SK-N-SH (cell line): ENCODE results near the gene GRK5.

Experiments used
- CHD2 ChIP-seq: fragments of 150-350 bp; IDR thresholded peaks from 2 replicates; pipeline ENCODE4 v1.6.1; 2018; ENCODE audit warnings: low read length; ENCODE audit not compliant: partially characterized antibody
- CTCF ChIP-seq: fragments of 200-600 bp; sonication (generic); IDR thresholded peaks from 2 replicates; pipeline ENCODE4 v1.6.1; 2017; ENCODE audit warnings: antibody characterized with exemption, mild to moderate bottlenecking, moderate library complexity
- FOXM1 ChIP-seq: IDR thresholded peaks from 2 replicates; pipeline ENCODE4 v1.4.0; 2012; ENCODE audit warnings: low read depth, mild to moderate bottlenecking
- MAX ChIP-seq: IDR thresholded peaks from 2 replicates; pipeline ENCODE4 v1.4.0; 2012; ENCODE audit warnings: low read depth
- NFIC ChIP-seq: IDR thresholded peaks from 2 replicates; pipeline ENCODE4 v1.4.0; 2012; ENCODE audit warnings: borderline replicate concordance
- POLR2AphosphoS5 ChIP-seq: IDR thresholded peaks from 2 replicates; pipeline ENCODE4 v1.6.1; 2012; ENCODE audit warnings: low read depth, low read length
- RCOR1 ChIP-seq: fragments of 150-350 bp; IDR thresholded peaks from 2 replicates; pipeline ENCODE4 v1.6.1; 2017; ENCODE audit warnings: antibody characterized with exemption, low read length
- REST ChIP-seq: IDR thresholded peaks from 2 replicates; pipeline ENCODE4 v1.6.1; 2012; ENCODE audit warnings: mild to moderate bottlenecking, low read depth, low read length, moderate library complexity
- RXRA ChIP-seq: IDR thresholded peaks from 2 replicates; pipeline ENCODE4 v1.4.0; 2012; ENCODE audit warnings: low read depth, mild to moderate bottlenecking, borderline replicate concordance
- SMC3 ChIP-seq: IDR thresholded peaks from 2 replicates; pipeline ENCODE4 v1.6.1; 2012; ENCODE audit warnings: low read depth, low read length, improper control_type of control experiment
- TCF12 ChIP-seq: IDR thresholded peaks from 2 replicates; pipeline ENCODE4 v1.4.0; 2012
- YY1 ChIP-seq: IDR thresholded peaks from 2 replicates; pipeline ENCODE4 v1.4.0; 2012; ENCODE audit warnings: low read depth, mild to moderate bottlenecking

- no peak for TF ChIP-seq NFIC
- TF ChIP-seq FOXM1 = no peak
- TF ChIP-seq CTCF = no peak
- no peak for TF ChIP-seq MAX
- TF ChIP-seq REST = no peak
- TF ChIP-seq POLR2AphosphoS5 = no peak
- TF ChIP-seq TCF12 = no peak
- TF ChIP-seq YY1 = no peak
- TF ChIP-seq RXRA = no peak
- no peak for TF ChIP-seq CHD2
- no peak for TF ChIP-seq SMC3
- TF ChIP-seq RCOR1 = no peak
Observed at GRCh38 chr10:119357412-119358151, 150.2 kb downstream of the GRK5 start.
